ENCODE data around the gene MRPL2. TPM values are rescaled to one million over a fixed set of nuclear protein-coding genes. Genes with fewer than 3 reads are reported as not detected.

The MRPL2 gene
- 14.2 TPM for total RNA-seq

GRCh38 chr6:43059168-43060033, at the start of gene MRPL2, which contains the start of gene KLC4:
Gene MRPL2, minus strand, starts transcription at chr6:43059434. Its CDS starts 53 bp downstream, at chr6:43059381.
Gene KLC4, plus strand, starts transcription at chr6:43059631. Its CDS starts 1,705 bp downstream, at chr6:43061336.
- Histone ChIP-seq H3K36me3 (peaks cover 0 to 22% of the 10 kb centered on the region in 2 donors), H3K4me3 (peak within 1 kb of the TSS; percentile 75 to 82), H3K9me3 (no peaks in the 10 kb centered on the region), H3K27me3 (no peaks in the 10 kb centered on the region), H3K27ac (peak within 1 kb of the TSS; percentile 89), H3K4me1 (peaks cover 37% of the 10 kb centered on the region)
- TF ChIP-seq POLR2AphosphoS5 (IDR thresholded peaks at IDR 0.05; ENCODE audit: insufficient read depth in 1 of 2, low read depth in 1 of 2) (peak; percentile 92 to 95), POLR2A (IDR thresholded peaks at IDR 0.05) (peak in 1 of 2 donors; percentile 74)
- TF ChIP-seq, protein P1, sequence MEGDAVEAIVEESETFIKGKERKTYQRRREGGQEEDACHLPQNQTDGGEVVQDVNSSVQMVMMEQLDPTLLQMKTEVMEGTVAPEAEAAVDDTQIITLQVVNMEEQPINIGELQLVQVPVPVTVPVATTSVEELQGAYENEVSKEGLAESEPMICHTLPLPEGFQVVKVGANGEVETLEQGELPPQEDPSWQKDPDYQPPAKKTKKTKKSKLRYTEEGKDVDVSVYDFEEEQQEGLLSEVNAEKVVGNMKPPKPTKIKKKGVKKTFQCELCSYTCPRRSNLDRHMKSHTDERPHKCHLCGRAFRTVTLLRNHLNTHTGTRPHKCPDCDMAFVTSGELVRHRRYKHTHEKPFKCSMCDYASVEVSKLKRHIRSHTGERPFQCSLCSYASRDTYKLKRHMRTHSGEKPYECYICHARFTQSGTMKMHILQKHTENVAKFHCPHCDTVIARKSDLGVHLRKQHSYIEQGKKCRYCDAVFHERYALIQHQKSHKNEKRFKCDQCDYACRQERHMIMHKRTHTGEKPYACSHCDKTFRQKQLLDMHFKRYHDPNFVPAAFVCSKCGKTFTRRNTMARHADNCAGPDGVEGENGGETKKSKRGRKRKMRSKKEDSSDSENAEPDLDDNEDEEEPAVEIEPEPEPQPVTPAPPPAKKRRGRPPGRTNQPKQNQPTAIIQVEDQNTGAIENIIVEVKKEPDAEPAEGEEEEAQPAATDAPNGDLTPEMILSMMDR (IDR thresholded peaks at IDR 0.05) = no peak
- peak; percentile 100 for DNase-seq (ENCODE audit: extremely low spot score in 2 of 2)
- intact Hi-C loops (cut with DNase I) = no loop called here

GRCh38 chr6:43107344-43108062, 48.3 kb upstream of the MRPL2 start:
- Histone ChIP-seq H3K36me3 (no peaks in the 10 kb centered on the region), H3K27me3 (no peaks in the 10 kb centered on the region), H3K27ac (no peak overlapping the region), H3K4me3 (no peak overlapping the region), H3K9me3 (no peaks in the 10 kb centered on the region), H3K4me1 (no peaks in the 10 kb centered on the region)
- intact Hi-C loops (cut with DNase I) = no loop called here
- DNase-seq (ENCODE audit: extremely low spot score in 2 of 2) = no peak
- TF ChIP-seq POLR2A (IDR thresholded peaks at IDR 0.05) = no peak
- TF ChIP-seq, protein P1 (IDR thresholded peaks at IDR 0.05) = no peak
- no peak for TF ChIP-seq POLR2AphosphoS5 (IDR thresholded peaks at IDR 0.05; ENCODE audit: insufficient read depth in 1 of 2, low read depth in 1 of 2)

DNA sequence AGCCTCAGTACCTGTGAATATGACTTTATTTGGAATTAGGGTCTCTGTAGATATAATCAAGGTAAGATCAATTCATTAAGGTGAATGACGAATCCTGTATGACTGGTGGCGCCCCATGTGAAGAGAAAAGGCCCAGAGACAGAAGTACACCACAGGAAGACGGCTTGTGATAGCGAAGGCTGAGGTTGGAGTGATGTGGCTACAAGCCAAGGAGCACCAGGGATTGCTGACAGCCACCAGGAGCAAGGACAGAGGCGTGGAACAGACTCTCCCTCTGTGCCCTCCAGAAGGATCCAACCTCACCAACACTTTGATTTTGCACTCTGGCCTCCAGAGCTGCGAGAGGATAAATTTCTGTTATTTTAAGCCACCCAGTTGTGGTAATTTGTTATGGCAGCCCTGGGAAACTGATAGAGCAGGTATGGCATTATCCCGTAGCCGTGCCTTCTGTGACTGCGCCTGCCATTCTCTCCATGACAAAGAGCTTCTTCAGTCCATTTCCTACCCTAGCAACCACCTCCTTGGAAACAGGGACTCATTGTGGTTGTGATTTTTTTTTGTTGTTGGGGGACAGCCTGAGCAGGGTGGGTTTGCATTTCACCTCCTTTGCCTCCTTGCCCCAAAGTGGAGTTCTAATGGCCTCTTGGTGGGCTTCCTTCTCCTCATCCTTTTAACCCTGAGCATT, 46.4 kb upstream of the MRPL2 start:
- Histone ChIP-seq H3K4me3 (no peak overlapping the region), H3K27ac (no peak overlapping the region), H3K9me3 (no peaks in the 10 kb centered on the region), H3K36me3 (no peaks in the 10 kb centered on the region), H3K4me1 (no peaks in the 10 kb centered on the region), H3K27me3 (no peaks in the 10 kb centered on the region)
- DNase-seq (ENCODE audit: extremely low spot score in 2 of 2) = no peak
- intact Hi-C loops (cut with DNase I) = no loop called here
- TF ChIP-seq POLR2AphosphoS5 (IDR thresholded peaks at IDR 0.05; ENCODE audit: insufficient read depth in 1 of 2, low read depth in 1 of 2) (no peak), POLR2A (IDR thresholded peaks at IDR 0.05) (no peak)
- TF ChIP-seq, protein P1 (IDR thresholded peaks at IDR 0.05) = no peak

GRCh38 chr6:43103253-43103876, 44.1 kb upstream of the MRPL2 start:
- Histone ChIP-seq H3K36me3 (no peaks in the 10 kb centered on the region), H3K27ac (no peak overlapping the region), H3K27me3 (no peaks in the 10 kb centered on the region), H3K4me1 (no peaks in the 10 kb centered on the region), H3K9me3 (no peaks in the 10 kb centered on the region), H3K4me3 (no peak overlapping the region)
- no peak for DNase-seq (ENCODE audit: extremely low spot score in 2 of 2)
- TF ChIP-seq POLR2A (IDR thresholded peaks at IDR 0.05) = no peak
- TF ChIP-seq, protein P1 (IDR thresholded peaks at IDR 0.05) = no peak
- intact Hi-C loops (cut with DNase I) = no loop called here

Measured in vagina (tissue), 2 donors.